Endothelial cell of umbilical vein (primary cell): Measurements from ENCODE around the gene APOC4. TPM values are rescaled to one million over a fixed set of nuclear protein-coding genes. Genes with fewer than 3 reads are reported as not detected.

Experiments used
- BruUV-seq: library from RNA; stranded (reverse); fragments of 400-500 nt; replicated peaks from 2 replicates; lab custom pipeline; 2021; lab: Mats Ljungman, UMichigan
- CTCF ChIA-PET: fragments of 300-600, 350-600 bp; sonication (Branson Sonifier 250); formaldehyde crosslinking; loops from one replicate; lab custom pipeline; 2021; ENCODE audit warnings: antibody characterized with exemption, inconsistent platforms; lab: Charles Lee
- POLR2A ChIA-PET: fragments of 300-600, 350-600 bp; sonication (Branson Sonifier 250); formaldehyde crosslinking; loops from one replicate; lab custom pipeline; 2021; ENCODE audit warnings: antibody characterized with exemption, inconsistent platforms; lab: Charles Lee
- DNase-seq: peaks from one replicate; pipeline ENCODE4 v3.0.0-alpha.2; 2011; ENCODE audit warnings: low read depth, low spot score
- FAIRE-seq: peaks from 2 replicates; lab custom pipeline; 2011; peaks lifted over from hg19 to GRCh38; lab: Jason Lieb, UNC
- H2AFZ ChIP-seq: 2 replicates; pipeline ENCODE4 v1.6.0; 2012; ENCODE audit warnings: low read depth, low read length, control low read depth, inconsistent platforms
- H3K27ac ChIP-seq: 2 replicates; pipeline ENCODE4 v1.5.1; 2011; ENCODE audit warnings: low read depth, mild to moderate bottlenecking, control low read depth, low read length, moderate library complexity; ENCODE audit not compliant: insufficient read depth
- H3K27me3 ChIP-seq, 2 experiments: 2 replicates each; pipeline versions ENCODE4 v1.6.0 to v1.6.1; 2011; ENCODE audit warnings: low read length in 2 of 2, mixed read lengths in 1 of 2; ENCODE audit not compliant: control insufficient read depth in 2 of 2, insufficient read depth in 2 of 2
- H3K36me3 ChIP-seq, 2 experiments: 2 replicates in 1 of 2; 3 replicates in 1 of 2; pipeline ENCODE4 v1.5.1; 2011; ENCODE audit warnings: low read length in 2 of 2, mild to moderate bottlenecking in 1 of 2, moderate library complexity in 1 of 2; ENCODE audit not compliant: control insufficient read depth in 2 of 2, insufficient read depth in 2 of 2; ENCODE audit errors: extremely low read depth in 1 of 2
- H3K4me1 ChIP-seq: 3 replicates; pipeline ENCODE4 v1.5.1; 2011; ENCODE audit warnings: mild to moderate bottlenecking, low read length; ENCODE audit not compliant: control insufficient read depth, insufficient read depth; ENCODE audit errors: extremely low read depth
- H3K4me2 ChIP-seq: 2 replicates; pipeline ENCODE4 v1.6.1; 2011; ENCODE audit warnings: low read length, control low read depth, mixed read lengths; ENCODE audit not compliant: insufficient read depth
- H3K4me3 ChIP-seq, 3 experiments: fragments of 200-600 bp in 1 of 3; sonication (generic), shearing (Covaris generic) in 1 of 3; replicated peaks in 1 of 3; 2 replicates each; pipeline ENCODE4 v1.5.1; 2011 to 2016; ENCODE audit warnings: control low read depth in 3 of 3, low read length in 3 of 3, mild to moderate bottlenecking in 2 of 3, inconsistent platforms in 1 of 3, low read depth in 1 of 3, moderate library complexity in 1 of 3; ENCODE audit not compliant: insufficient read depth in 1 of 3
- H3K79me2 ChIP-seq: 2 replicates; pipeline ENCODE4 v1.6.0; 2012; ENCODE audit warnings: low read length, inconsistent platforms; ENCODE audit not compliant: control insufficient read depth, insufficient read depth
- H3K9ac ChIP-seq: replicated peaks from 2 replicates; pipeline ENCODE3; 2011; ENCODE audit warnings: low read length, control low read depth; ENCODE audit not compliant: insufficient read depth; ENCODE audit errors: extremely low read depth
- H3K9me1 ChIP-seq: replicated peaks from 3 replicates; pipeline ENCODE4 v1.6.0; 2011; ENCODE audit warnings: mild to moderate bottlenecking, low read length; ENCODE audit not compliant: control insufficient read depth, insufficient read depth; ENCODE audit errors: extremely low read depth
- H3K9me3 ChIP-seq: replicated peaks from 2 replicates; pipeline ENCODE4 v1.5.1; 2012; ENCODE audit warnings: low read length, inconsistent platforms; ENCODE audit not compliant: control insufficient read depth, insufficient read depth
- H4K20me1 ChIP-seq: replicated peaks from 2 replicates; pipeline ENCODE3; 2011; ENCODE audit warnings: mild to moderate bottlenecking, low read length; ENCODE audit not compliant: control insufficient read depth, insufficient read depth; ENCODE audit errors: extremely low read depth
- CTCF ChIP-seq, 2 donors: IDR thresholded peaks; 1 replicate in 1 of 2; 2 replicates in 1 of 2; pipeline ENCODE4 v1.5.1; 2011; ENCODE audit warnings: low read length in 2 of 2, mild to moderate bottlenecking in 2 of 2, moderate library complexity in 2 of 2, control low read depth in 1 of 2, inconsistent platforms in 1 of 2, low read depth in 1 of 2; ENCODE audit not compliant: insufficient read depth in 1 of 2; ENCODE audit errors: extremely low read depth in 1 of 2
- FOS ChIP-seq: IDR thresholded peaks from 2 replicates; pipeline ENCODE4 v1.6.1; 2011; ENCODE audit warnings: mild to moderate bottlenecking, low read length, moderate library complexity, borderline replicate concordance; ENCODE audit not compliant: insufficient read depth
- GATA2 ChIP-seq: IDR thresholded peaks from 2 replicates; pipeline ENCODE4 v1.7.0; 2011; ENCODE audit warnings: low read depth, mild to moderate bottlenecking, moderate library complexity, mixed read lengths, low read length; ENCODE audit not compliant: insufficient read length, insufficient read depth
- JUN ChIP-seq: IDR thresholded peaks from 2 replicates; pipeline ENCODE4 v1.6.1; 2011; ENCODE audit warnings: borderline replicate concordance, low read depth; ENCODE audit not compliant: insufficient read length, insufficient read depth
- dilution Hi-C: fragments of 300-500 bp; cut with MboI; formaldehyde crosslinking; loops from one replicate; pipeline ENCODE4 v1.15.0; 2019; ENCODE audit warnings: low sequenced_read_pairs; ENCODE audit not compliant: extremely low pct_ligation_motif_present
- intact Hi-C: fragments of 100-400 bp; cut with micrococcal nuclease; formaldehyde crosslinking; loops from one replicate; pipeline ENCODE4 v1.10.0; 2022
- polyA plus RNA-seq, 4 experiments: library from polyadenylated mRNA; depleted of rRNA in 3 of 4; stranded (reverse) in 3 of 4; unstranded in 1 of 4; fragments of >200 nt; gene quantifications; 2 replicates each; pipeline versions ENCODE4 v1.2.1 to v1.2.3, GENCODE V29; 2011 to 2012; ENCODE audit warnings: missing spikeins in 1 of 4
- total RNA-seq: library from RNA; stranded (reverse); gene quantifications from 2 replicates; pipeline ENCODE4 v1.2.3, GENCODE V29; 2021

APOC4 gene
- total and polyA plus RNA-seq, 2 donors (not counting 3 experiments of a cell fraction or from before 2014, with no cell fraction given), result not detected

GRCh38 chr19:44894052-44894400 lies 48.0 kb upstream of the APOC4 start:
- intact Hi-C loops (loop anchor here (5.0 kb wide), 1 partner anchor 112 kb away; no protein-coding TSS in a partner anchor), dilution Hi-C loops (no loop called here)
- Histone ChIP-seq H3K9ac (no peak overlapping the region), H3K27ac (no peak overlapping the region), H3K4me2 (no peak overlapping the region), H3K9me1 (no peaks in the 10 kb centered on the region), H3K4me1 (peaks cover 16% of the 10 kb centered on the region), H3K9me3 (no peaks in the 10 kb centered on the region), H3K4me3 (no peak overlapping the region), H3K79me2 (peaks cover 35% of the 10 kb centered on the region), H3K36me3 (peaks cover 9 to 35% of the 10 kb centered on the region in 2 experiments), H3K27me3 (no peaks in the 10 kb centered on the region), H2AFZ (no peak overlapping the region), H4K20me1 (no peaks in the 10 kb centered on the region)
- DNase-seq, result no peak
- no TSS peak for BruUV-seq
- POLR2A ChIA-PET, result no interaction called here
- CTCF ChIA-PET, result no interaction called here
- no peak for FAIRE-seq
- TF ChIP-seq CTCF (IDR thresholded peaks at IDR 0.05; ENCODE audit: extremely low read depth in 1 of 2, insufficient read depth in 1 of 2, low read depth in 1 of 2, low read length in 2 of 2) (no peak), FOS (no peak), GATA2 (no peak)

GRCh38 chr19:44894946-44895345 lies 47.1 kb upstream of the APOC4 start:
- ChIA-PET CTCF (no interaction called here), POLR2A (no interaction called here)
- Histone ChIP-seq H3K27ac (no peak overlapping the region), H3K4me3 (no peak overlapping the region), H3K4me1 (peaks cover 13% of the 10 kb centered on the region), H2AFZ (no peak overlapping the region), H3K9me1 (no peaks in the 10 kb centered on the region), H3K9me3 (no peaks in the 10 kb centered on the region), H3K9ac (no peak overlapping the region), H3K27me3 (no peaks in the 10 kb centered on the region), H3K36me3 (peaks cover 9 to 37% of the 10 kb centered on the region in 2 experiments), H3K4me2 (no peak overlapping the region), H3K79me2 (peaks cover 35% of the 10 kb centered on the region), H4K20me1 (no peaks in the 10 kb centered on the region)
- FAIRE-seq (no peak), DNase-seq (no peak)
- TF ChIP-seq JUN (no peak), FOS (no peak)
- intact Hi-C loops (loop anchor here (5.0 kb wide), 1 partner anchor 113 kb away; no protein-coding TSS in a partner anchor), dilution Hi-C loops (no loop called here)
- no TSS peak for BruUV-seq
